Spinal cord (tissue), 10 donors: Measurements from ENCODE around the gene LSM4. TPM values are rescaled to one million over a fixed set of nuclear protein-coding genes. Genes with fewer than 3 reads are reported as not detected.

Experiments used
- DNase-seq, 6 donors: peaks; one replicate each; pipeline versions ENCODE4 v3.0.0 to v3.0.0-alpha.2; 2013 to 2015; ENCODE audit warnings: low spot score in 6 of 6, low read depth in 4 of 6
- H3K27ac ChIP-seq: one replicate; pipeline ENCODE4 v1.5.1; 2013; ENCODE audit warnings: low read depth, low read length, control low read depth
- H3K27me3 ChIP-seq: one replicate; pipeline ENCODE4 v1.6.1; 2013; ENCODE audit warnings: low read length; ENCODE audit not compliant: control insufficient read depth, insufficient read depth
- H3K36me3 ChIP-seq: one replicate; pipeline ENCODE4 v1.6.1; 2013; ENCODE audit warnings: low read length; ENCODE audit not compliant: control insufficient read depth, insufficient read depth
- H3K4me1 ChIP-seq: one replicate; pipeline ENCODE4 v1.6.1; 2013; ENCODE audit warnings: low read length; ENCODE audit not compliant: control insufficient read depth, insufficient read depth
- H3K4me3 ChIP-seq: one replicate; pipeline ENCODE4 v1.5.1; 2013; ENCODE audit warnings: low read depth, low read length, control low read depth
- H3K9me3 ChIP-seq: one replicate; pipeline ENCODE4 v1.6.1; 2013; ENCODE audit warnings: low read length; ENCODE audit not compliant: control insufficient read depth, insufficient read depth
- WGBS: methylation state at CpG from one replicate; pipeline ENCODE4 v1.1.5; 2013; ENCODE audit warnings: missing lambda C conversion rate; ENCODE audit not compliant: insufficient coverage; 5-methylcytosine and 5-hydroxymethylcytosine counted together
- polyA plus RNA-seq, 2 donors: library from polyadenylated mRNA; unstranded; fragments of 120-200 nt; gene quantifications; one replicate each; pipeline ENCODE4 v1.2.1, GENCODE V29; 2013; ENCODE audit not compliant: insufficient read length in 2 of 2
- total RNA-seq, 2 donors: library from RNA; depleted of rRNA in 1 of 2; stranded (reverse); fragments of 120-200 nt in 1 of 2; fragments of >200 nt in 1 of 2; gene quantifications; one replicate each; pipeline versions ENCODE4 v1.2.3 to v1.2.4, GENCODE V29; 2013 to 2014
- donor health status: healthy.

Gene LSM4
- total and polyA plus RNA-seq, 4 donors, result 69.4 to 120 (median 105) TPM

DNA sequence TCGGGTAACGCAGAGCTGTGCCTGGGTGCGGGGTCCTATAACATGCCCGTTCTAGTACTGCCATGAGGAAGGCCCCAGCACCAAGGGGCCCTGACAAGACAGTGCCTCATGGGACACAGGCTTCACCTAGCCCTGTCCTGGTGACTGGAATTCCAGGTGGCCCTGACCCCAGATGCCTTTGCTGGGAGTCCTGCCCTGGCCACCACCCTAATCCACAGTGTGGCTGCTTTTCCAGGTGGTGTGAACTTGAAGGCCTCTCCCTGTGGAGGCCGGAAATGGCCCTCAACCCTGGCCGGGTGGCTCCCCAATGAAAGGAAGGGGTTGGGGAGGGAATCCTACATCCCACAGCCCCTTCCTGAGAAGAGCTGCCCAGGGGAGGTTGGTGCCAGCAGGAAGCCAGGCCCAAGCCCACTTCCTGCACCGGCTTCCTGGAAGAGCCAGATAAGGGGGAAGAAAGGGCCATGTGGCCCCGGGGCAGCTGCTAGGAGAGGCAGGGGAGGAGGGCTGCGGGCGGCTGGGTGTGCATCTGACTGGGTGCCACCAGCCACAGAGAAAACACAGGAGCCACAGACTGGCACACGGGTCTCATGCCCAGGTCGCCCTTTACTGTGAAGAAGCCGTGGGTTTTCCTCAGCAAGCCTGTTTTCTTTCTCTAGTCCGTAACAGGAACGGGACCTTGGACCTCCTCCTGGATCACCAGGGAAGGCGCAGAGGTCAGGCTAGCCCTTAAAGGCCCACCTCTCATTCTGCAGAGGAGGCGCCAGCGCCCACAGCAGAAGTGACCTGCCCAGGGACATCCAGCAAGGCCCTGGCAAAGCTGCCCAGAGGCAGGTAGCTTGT, 4.7 kb downstream of the LSM4 start:
- Histone ChIP-seq H3K27me3 (no peaks in the 10 kb centered on the region), H3K4me3 (no peak overlapping the region), H3K4me1 (peaks cover 23% of the 10 kb centered on the region), H3K36me3 (peaks cover 37% of the 10 kb centered on the region), H3K27ac (no peak overlapping the region), H3K9me3 (no peaks in the 10 kb centered on the region)
- no peak for DNase-seq
- 82% methylated on average over 16 of the region's 18 CpGs for WGBS

DNA sequence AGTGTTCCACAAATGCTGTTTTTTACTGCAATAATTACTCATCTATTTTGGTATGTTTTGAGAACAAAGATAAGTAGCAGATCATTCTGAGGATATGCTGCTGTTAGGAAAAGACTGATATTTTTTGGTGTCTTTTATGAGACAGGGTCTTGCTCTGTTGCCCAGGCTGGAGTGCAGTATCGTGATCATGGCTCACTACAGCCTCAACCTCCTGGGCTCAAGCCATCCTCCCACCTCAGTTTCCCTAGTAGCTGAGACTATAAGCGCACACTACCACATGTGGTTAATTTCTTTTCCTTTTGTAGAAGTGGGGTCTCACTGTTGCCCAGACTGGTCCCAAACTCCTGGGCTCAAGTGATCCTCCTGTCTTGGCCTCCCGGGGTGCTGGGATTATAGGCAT, 9.5 kb downstream of the LSM4 start:
- Histone ChIP-seq H3K36me3 (peaks cover 74% of the 10 kb centered on the region), H3K4me3 (no peak overlapping the region), H3K9me3 (no peaks in the 10 kb centered on the region), H3K27ac (no peak overlapping the region), H3K27me3 (no peaks in the 10 kb centered on the region), H3K4me1 (peaks cover 9% of the 10 kb centered on the region)
- no peak for DNase-seq
- WGBS, result 100% methylated on average over 1 of the region's 3 CpGs

DNA sequence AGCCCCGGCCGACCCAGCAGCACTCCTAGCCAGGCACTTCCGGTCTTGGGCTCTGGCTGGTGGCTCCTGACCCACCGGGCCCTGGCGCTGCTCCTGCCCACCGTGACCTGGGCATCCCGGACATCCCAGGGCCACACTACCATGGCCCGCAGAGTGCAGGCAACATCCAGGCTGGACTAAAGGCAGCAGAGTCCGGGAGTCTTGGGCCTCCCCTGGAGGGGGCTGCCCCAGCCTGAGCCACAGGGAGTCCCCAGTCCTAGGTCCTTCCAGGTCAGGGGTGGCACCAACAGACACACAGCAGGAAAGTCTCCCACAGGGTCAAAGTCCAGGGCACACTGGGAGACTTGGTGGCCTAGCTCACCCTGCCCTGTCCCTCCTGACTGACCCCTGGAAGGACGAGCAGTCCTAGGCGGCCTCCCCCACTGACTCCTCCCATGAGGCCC, 10.8 kb downstream of the LSM4 start:
- Histone ChIP-seq H3K27ac (no peak overlapping the region), H3K36me3 (peaks cover 81% of the 10 kb centered on the region)
- 92% methylated on average over 9 of the region's 11 CpGs for WGBS

GRCh38 chr19:18311502-18312091, 11.3 kb downstream of the LSM4 start:
- no peaks in the 10 kb centered on the region for H3K9me3 ChIP-seq
- H3K27ac ChIP-seq, result no peak overlapping the region
- no peak overlapping the region for H3K4me3 ChIP-seq
- peaks cover 15% of the 10 kb centered on the region for H3K4me1 ChIP-seq
- H3K36me3 ChIP-seq, result peaks cover 87% of the 10 kb centered on the region
- WGBS, result 90% methylated on average over 20 of the region's 22 CpGs
- no peaks in the 10 kb centered on the region for H3K27me3 ChIP-seq
- DNase-seq, result no peak

More for the DNA sequence above, 10.8 kb downstream of the LSM4 start:
- peaks cover 14% of the 10 kb centered on the region for H3K4me1 ChIP-seq
- H3K9me3 ChIP-seq, result no peaks in the 10 kb centered on the region
- no peak overlapping the region for H3K4me3 ChIP-seq
- H3K27me3 ChIP-seq, result no peaks in the 10 kb centered on the region
- no peak for DNase-seq

DNA sequence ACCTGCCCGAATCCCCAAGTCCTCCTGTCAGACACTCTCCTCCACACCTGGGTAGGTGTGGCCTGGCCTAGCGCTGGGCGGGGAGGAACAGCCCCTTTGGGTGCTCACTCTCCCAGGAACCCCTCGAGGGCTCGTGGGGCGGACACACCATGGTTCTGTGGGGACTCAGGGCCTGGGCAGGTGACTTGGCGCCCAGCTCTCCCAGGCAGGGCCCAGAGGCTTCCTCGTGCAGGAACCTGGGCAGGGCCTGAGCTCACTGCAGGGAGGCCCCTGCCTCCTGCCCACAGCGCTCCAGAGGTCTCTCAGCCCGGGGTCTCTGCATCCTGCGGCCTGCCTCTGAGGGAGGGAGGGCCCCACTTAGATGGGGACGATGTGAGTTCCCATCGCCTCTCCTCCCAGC, 11.9 kb downstream of the LSM4 start:
- 87% methylated on average over 13 of the region's 13 CpGs for WGBS
- Histone ChIP-seq H3K4me3 (no peak overlapping the region), H3K9me3 (no peaks in the 10 kb centered on the region), H3K27me3 (no peaks in the 10 kb centered on the region), H3K36me3 (peaks cover 92% of the 10 kb centered on the region), H3K4me1 (peaks cover 21% of the 10 kb centered on the region), H3K27ac (no peak overlapping the region)
- no peak for DNase-seq

- H3K36me3 ChIP-seq, result peaks cover 89% of the 10 kb centered on the region
- no peak overlapping the region for H3K27ac ChIP-seq
- H3K4me3 ChIP-seq, result no peak overlapping the region
- DNase-seq, result no peak
- H3K27me3 ChIP-seq, result no peaks in the 10 kb centered on the region
- peaks cover 28% of the 10 kb centered on the region for H3K4me1 ChIP-seq
- no peaks in the 10 kb centered on the region for H3K9me3 ChIP-seq
- WGBS, result 91% methylated on average over 21 of the region's 23 CpGs
Measured at GRCh38 chr19:18310118-18310909, 12.6 kb downstream of the LSM4 start.

DNA sequence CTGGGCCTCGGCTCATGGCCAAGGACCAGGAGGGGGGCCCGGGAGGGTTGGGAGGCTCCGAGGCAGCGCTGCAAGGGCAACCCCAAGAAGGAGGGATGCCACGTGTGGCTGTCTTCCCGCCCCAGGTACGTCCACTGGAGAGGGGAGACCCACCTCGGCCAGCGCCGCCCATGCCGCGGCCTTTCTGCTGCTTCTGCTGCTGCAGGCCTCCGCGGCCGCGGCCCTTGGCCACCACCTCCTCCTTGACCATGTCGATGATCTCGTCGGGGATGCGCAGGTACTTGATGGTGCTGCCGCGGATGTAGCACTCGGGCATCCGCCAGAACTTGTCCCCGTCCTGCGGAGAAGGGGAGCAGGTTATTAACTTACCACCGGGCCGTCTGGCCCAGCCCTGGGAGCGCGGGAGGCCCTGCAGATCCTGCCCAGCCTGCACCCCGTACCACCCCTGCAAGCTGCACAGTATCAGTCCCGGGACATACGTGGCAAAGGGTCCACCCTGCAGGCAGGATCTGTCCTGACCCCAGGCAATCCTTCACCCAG, 13.3 kb downstream of the LSM4 start:
- DNase-seq, result no peak
- Histone ChIP-seq H3K36me3 (peaks cover 85% of the 10 kb centered on the region), H3K4me1 (peaks cover 35% of the 10 kb centered on the region), H3K27ac (no peak overlapping the region), H3K9me3 (no peaks in the 10 kb centered on the region), H3K4me3 (no peak overlapping the region), H3K27me3 (no peaks in the 10 kb centered on the region)
- WGBS, result 93% methylated on average over 27 of the region's 33 CpGs

DNA sequence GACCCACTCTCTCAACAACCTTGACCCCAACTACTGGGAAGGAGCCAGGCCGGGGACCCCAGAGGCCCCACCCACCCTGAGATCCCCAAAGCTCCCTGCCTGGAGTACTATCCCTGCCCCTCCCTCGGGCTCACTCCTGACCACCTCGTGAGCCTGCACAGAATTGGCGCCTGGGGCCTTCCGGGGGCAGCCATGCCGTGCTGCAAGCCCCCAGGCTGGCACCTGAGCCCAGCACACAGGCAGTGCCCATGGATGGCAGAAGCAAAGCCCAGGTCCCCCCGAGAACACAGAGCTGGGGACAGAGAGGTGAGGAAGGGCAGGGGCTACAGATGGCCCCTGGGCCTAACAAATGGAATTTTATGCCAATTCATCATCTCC, 13.9 kb downstream of the LSM4 start:
- Histone ChIP-seq H3K27me3 (no peaks in the 10 kb centered on the region), H3K36me3 (peaks cover 81% of the 10 kb centered on the region), H3K27ac (no peak overlapping the region), H3K4me3 (no peak overlapping the region), H3K9me3 (no peaks in the 10 kb centered on the region), H3K4me1 (peaks cover 41% of the 10 kb centered on the region)
- WGBS, result 88% methylated on average over 7 of the region's 7 CpGs
- DNase-seq, result no peak

DNA sequence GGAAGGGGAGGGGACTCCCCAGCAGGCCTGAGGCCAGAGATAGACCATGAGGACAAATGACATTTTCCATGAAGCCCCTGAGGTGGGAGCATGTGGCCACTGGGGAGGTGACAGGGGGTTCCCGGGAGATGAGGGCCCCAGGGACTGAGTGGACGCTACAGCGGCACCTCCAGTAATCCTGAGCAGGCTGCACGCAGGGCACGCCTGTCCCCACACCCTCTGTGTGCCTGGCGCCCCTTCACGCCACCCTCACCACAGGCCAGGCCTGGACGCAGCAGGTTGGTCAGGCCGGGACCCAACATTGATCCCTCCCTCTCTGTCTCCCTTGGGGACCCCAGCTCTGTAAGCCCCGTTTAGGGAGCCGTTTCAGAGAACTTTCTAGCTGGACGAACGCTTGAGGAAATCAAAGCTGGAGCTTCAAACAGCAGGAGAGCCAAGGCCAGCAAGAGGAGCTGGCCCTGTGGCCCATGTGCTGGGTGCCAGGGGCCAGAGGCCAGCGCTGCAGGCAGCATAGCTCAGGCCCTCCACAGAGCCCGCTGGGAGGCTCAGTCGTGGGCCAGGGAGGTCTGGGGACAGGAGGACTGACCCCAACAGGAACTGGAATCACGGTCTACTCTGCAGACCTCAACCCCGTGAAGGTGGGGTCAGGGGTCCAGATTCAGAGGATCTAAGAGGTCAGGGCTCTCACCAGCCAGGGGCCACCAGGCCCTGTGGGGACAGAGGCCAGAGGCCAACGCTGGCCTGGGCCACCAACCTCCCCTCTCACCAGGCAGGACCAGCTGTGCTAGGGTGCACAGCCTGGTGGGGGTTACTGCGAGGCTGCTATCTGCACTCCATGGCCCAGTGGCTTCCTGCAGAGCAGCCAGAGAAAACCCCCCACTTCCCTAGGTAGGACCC, 14.6 kb downstream of the LSM4 start:
- Histone ChIP-seq H3K4me3 (no peak overlapping the region), H3K4me1 (peaks cover 48% of the 10 kb centered on the region), H3K9me3 (no peaks in the 10 kb centered on the region), H3K36me3 (peaks cover 79% of the 10 kb centered on the region), H3K27me3 (no peaks in the 10 kb centered on the region), H3K27ac (peak overlapping the region; percentile 97)
- WGBS, result 92% methylated on average over 19 of the region's 20 CpGs
- DNase-seq, result no peak
